Measurements from ENCODE around the gene TMEM203. TPM values are rescaled to one million over a fixed set of nuclear protein-coding genes. Genes with fewer than 3 reads are reported as not detected.

The TMEM203 gene
- total RNA-seq, 1 donor from 2014 or later: 39.1 TPM

Other genes with a start within 250 kb of the TMEM203 start
- gene PTGDS, start 228.1 kb downstream of the TMEM203 start, total RNA-seq: not detected in 2 replicates
- not detected in 2 replicates for gene LCNL1, start 222.7 kb downstream of the TMEM203 start, total RNA-seq
- gene PAXX, start 213.2 kb downstream of the TMEM203 start, total RNA-seq: 53.2 and 65.9 TPM in 2 replicates
- gene CLIC3, start 209.1 kb downstream of the TMEM203 start, total RNA-seq: 0.40 TPM in 1 of 2 replicates, not detected in the other
- gene ABCA2, start 177.4 kb downstream of the TMEM203 start, total RNA-seq: 6.9 and 7.3 TPM in 2 replicates
- not detected in 2 replicates for gene FUT7, start 173.6 kb downstream of the TMEM203 start, total RNA-seq
- 67.3 and 71.1 TPM in 2 replicates for gene NPDC1, start 159.5 kb downstream of the TMEM203 start, total RNA-seq
- gene ENTPD2, start 151.6 kb downstream of the TMEM203 start, total RNA-seq: not detected in 2 replicates
- gene SAPCD2, start 135.1 kb downstream of the TMEM203 start, total RNA-seq: 28.1 and 30.2 TPM in 2 replicates
- gene UAP1L1, start 128.1 kb downstream of the TMEM203 start, total RNA-seq: 21.9 and 23.0 TPM in 2 replicates
- 69.4 and 75.7 TPM in 2 replicates for gene MAN1B1, start 118.7 kb downstream of the TMEM203 start, total RNA-seq
- 88.5 and 107 TPM in 2 replicates for gene DPP7, start 90.9 kb downstream of the TMEM203 start, total RNA-seq
- gene GRIN1, start 66.5 kb downstream of the TMEM203 start, total RNA-seq: not detected in 2 replicates
- not detected in 2 replicates for gene LRRC26, start 35.6 kb downstream of the TMEM203 start, total RNA-seq
- gene TMEM210, start 33.6 kb downstream of the TMEM203 start, total RNA-seq: not detected in 2 replicates
- 17.6 and 25.1 TPM in 2 replicates for gene ANAPC2, start 17.1 kb downstream of the TMEM203 start, total RNA-seq
- gene SSNA1, start 17.0 kb downstream of the TMEM203 start, total RNA-seq: 127 and 150 TPM in 2 replicates
- gene TPRN, start 4.9 kb downstream of the TMEM203 start, total RNA-seq: 6.9 and 7.7 TPM in 2 replicates
- 13.4 and 16.6 TPM in 2 replicates for gene NDOR1, start 52 bp upstream of the TMEM203 start, total RNA-seq
- gene RNF208, start 16.6 kb upstream of the TMEM203 start, total RNA-seq: not detected in 2 replicates
- 0.20 and 0.25 TPM in 2 replicates for gene CYSRT1, start 19.5 kb upstream of the TMEM203 start, total RNA-seq
- not detected in 2 replicates for gene RNF224, start 21.9 kb upstream of the TMEM203 start, total RNA-seq
- not detected in 2 replicates for gene SLC34A3, start 25.3 kb upstream of the TMEM203 start, total RNA-seq
- gene TUBB4B, start 35.6 kb upstream of the TMEM203 start, total RNA-seq: 1,008 and 1,079 TPM in 2 replicates
- gene STPG3, start 45.6 kb upstream of the TMEM203 start, total RNA-seq: not detected in 2 replicates
- gene NELFB, start 49.7 kb upstream of the TMEM203 start, total RNA-seq: 54.6 and 68.4 TPM in 2 replicates
- gene TOR4A, start 72.1 kb upstream of the TMEM203 start, total RNA-seq: 41.4 and 44.7 TPM in 2 replicates
- gene NRARP, start 96.6 kb upstream of the TMEM203 start, total RNA-seq: 35.8 and 43.9 TPM in 2 replicates
- gene EXD3, start 217.5 kb upstream of the TMEM203 start, total RNA-seq: 7.2 and 8.2 TPM in 2 replicates
- 0.07 TPM in 1 of 2 replicates, not detected in the other for gene NOXA1, start 217.7 kb upstream of the TMEM203 start, total RNA-seq
- gene ENTPD8, start 235.7 kb upstream of the TMEM203 start, total RNA-seq: 0.05 and 1.5 TPM in 2 replicates